ENCODE measurements around the gene BEND5. TPM values are rescaled to one million over a fixed set of nuclear protein-coding genes. Genes with fewer than 3 reads are reported as not detected.

The BEND5 gene
- total and polyA plus RNA-seq, 2 of the 13 experiments (the other 11 are each of a cell fraction or from before 2014, with no cell fraction given), result 0.11 TPM; not detected in 1

DNA sequence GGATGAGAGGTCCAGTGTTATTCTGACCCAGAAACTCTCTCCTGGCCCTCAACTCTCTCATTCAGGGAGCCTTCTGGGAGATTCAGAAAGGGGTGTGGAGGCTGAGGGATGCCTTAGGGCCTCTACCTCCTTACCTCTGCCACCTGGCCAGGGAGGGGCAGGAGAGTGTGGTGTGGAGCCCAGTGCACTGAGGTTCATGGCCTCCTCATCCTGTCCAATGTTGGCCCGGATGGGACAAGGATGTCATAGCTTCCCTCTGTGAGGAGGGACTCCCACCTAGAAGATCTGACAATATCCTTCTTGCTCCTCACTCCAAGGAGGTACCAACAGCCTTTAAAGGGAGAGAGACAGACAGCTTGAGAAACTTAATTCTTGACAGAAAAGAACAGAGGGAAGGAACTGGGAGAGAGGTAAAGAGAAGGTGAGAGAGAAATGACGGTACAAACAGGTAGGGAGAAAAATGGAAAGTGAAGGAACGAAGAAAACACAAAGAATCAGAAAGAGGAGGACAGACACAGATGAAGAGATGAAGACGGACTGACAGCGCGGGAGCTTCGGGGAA, 779 bp downstream of the BEND5 start (continued):
- TF ChIP-seq, protein P1, sequence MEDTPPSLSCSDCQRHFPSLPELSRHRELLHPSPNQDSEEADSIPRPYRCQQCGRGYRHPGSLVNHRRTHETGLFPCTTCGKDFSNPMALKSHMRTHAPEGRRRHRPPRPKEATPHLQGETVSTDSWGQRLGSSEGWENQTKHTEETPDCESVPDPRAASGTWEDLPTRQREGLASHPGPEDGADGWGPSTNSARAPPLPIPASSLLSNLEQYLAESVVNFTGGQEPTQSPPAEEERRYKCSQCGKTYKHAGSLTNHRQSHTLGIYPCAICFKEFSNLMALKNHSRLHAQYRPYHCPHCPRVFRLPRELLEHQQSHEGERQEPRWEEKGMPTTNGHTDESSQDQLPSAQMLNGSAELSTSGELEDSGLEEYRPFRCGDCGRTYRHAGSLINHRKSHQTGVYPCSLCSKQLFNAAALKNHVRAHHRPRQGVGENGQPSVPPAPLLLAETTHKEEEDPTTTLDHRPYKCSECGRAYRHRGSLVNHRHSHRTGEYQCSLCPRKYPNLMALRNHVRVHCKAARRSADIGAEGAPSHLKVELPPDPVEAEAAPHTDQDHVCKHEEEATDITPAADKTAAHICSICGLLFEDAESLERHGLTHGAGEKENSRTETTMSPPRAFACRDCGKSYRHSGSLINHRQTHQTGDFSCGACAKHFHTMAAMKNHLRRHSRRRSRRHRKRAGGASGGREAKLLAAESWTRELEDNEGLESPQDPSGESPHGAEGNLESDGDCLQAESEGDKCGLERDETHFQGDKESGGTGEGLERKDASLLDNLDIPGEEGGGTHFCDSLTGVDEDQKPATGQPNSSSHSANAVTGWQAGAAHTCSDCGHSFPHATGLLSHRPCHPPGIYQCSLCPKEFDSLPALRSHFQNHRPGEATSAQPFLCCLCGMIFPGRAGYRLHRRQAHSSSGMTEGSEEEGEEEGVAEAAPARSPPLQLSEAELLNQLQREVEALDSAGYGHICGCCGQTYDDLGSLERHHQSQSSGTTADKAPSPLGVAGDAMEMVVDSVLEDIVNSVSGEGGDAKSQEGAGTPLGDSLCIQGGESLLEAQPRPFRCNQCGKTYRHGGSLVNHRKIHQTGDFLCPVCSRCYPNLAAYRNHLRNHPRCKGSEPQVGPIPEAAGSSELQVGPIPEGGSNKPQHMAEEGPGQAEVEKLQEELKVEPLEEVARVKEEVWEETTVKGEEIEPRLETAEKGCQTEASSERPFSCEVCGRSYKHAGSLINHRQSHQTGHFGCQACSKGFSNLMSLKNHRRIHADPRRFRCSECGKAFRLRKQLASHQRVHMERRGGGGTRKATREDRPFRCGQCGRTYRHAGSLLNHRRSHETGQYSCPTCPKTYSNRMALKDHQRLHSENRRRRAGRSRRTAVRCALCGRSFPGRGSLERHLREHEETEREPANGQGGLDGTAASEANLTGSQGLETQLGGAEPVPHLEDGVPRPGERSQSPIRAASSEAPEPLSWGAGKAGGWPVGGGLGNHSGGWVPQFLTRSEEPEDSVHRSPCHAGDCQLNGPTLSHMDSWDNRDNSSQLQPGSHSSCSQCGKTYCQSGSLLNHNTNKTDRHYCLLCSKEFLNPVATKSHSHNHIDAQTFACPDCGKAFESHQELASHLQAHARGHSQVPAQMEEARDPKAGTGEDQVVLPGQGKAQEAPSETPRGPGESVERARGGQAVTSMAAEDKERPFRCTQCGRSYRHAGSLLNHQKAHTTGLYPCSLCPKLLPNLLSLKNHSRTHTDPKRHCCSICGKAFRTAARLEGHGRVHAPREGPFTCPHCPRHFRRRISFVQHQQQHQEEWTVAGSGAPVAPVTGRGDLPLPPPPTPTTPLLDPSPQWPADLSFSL (CRISPR knock-in tag; IDR thresholded peaks at IDR 0.05), result no peak
- TF ChIP-seq, protein P2, sequence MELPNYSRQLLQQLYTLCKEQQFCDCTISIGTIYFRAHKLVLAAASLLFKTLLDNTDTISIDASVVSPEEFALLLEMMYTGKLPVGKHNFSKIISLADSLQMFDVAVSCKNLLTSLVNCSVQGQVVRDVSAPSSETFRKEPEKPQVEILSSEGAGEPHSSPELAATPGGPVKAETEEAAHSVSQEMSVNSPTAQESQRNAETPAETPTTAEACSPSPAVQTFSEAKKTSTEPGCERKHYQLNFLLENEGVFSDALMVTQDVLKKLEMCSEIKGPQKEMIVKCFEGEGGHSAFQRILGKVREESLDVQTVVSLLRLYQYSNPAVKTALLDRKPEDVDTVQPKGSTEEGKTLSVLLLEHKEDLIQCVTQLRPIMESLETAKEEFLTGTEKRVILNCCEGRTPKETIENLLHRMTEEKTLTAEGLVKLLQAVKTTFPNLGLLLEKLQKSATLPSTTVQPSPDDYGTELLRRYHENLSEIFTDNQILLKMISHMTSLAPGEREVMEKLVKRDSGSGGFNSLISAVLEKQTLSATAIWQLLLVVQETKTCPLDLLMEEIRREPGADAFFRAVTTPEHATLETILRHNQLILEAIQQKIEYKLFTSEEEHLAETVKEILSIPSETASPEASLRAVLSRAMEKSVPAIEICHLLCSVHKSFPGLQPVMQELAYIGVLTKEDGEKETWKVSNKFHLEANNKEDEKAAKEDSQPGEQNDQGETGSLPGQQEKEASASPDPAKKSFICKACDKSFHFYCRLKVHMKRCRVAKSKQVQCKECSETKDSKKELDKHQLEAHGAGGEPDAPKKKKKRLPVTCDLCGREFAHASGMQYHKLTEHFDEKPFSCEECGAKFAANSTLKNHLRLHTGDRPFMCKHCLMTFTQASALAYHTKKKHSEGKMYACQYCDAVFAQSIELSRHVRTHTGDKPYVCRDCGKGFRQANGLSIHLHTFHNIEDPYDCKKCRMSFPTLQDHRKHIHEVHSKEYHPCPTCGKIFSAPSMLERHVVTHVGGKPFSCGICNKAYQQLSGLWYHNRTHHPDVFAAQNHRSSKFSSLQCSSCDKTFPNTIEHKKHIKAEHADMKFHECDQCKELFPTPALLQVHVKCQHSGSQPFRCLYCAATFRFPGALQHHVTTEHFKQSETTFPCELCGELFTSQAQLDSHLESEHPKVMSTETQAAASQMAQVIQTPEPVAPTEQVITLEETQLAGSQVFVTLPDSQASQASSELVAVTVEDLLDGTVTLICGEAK (IDR thresholded peaks at IDR 0.05), result no peak
- TF ChIP-seq, protein P2 (CRISPR knock-in tag; IDR thresholded peaks at IDR 0.05), result no peak
- TF ChIP-seq ZZZ3 (CRISPR knock-in tag; IDR thresholded peaks at IDR 0.05; ENCODE audit: borderline replicate concordance), result no peak
- no peak for TF ChIP-seq SRY (CRISPR knock-in tag; IDR thresholded peaks at IDR 0.05)
- TF ChIP-seq, protein P3, sequence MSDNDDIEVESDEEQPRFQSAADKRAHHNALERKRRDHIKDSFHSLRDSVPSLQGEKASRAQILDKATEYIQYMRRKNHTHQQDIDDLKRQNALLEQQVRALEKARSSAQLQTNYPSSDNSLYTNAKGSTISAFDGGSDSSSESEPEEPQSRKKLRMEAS (IDR thresholded peaks at IDR 0.05), result no peak
- no peak for TF ChIP-seq SMAD3 (CRISPR knock-in tag; IDR thresholded peaks at IDR 0.05)
- no peak for TF ChIP-seq ZNF251 (CRISPR knock-in tag; IDR thresholded peaks at IDR 0.05)
- TF ChIP-seq, protein P4, sequence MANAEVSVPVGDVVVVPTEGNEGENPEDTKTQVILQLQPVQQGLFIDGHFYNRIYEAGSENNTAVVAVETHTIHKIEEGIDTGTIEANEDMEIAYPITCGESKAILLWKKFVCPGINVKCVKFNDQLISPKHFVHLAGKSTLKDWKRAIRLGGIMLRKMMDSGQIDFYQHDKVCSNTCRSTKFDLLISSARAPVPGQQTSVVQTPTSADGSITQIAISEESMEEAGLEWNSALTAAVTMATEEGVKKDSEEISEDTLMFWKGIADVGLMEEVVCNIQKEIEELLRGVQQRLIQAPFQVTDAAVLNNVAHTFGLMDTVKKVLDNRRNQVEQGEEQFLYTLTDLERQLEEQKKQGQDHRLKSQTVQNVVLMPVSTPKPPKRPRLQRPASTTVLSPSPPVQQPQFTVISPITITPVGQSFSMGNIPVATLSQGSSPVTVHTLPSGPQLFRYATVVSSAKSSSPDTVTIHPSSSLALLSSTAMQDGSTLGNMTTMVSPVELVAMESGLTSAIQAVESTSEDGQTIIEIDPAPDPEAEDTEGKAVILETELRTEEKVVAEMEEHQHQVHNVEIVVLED (CRISPR knock-in tag; IDR thresholded peaks at IDR 0.05; ENCODE audit: borderline replicate concordance), result no peak
- TF ChIP-seq ZNF292 (CRISPR knock-in tag; IDR thresholded peaks at IDR 0.05; ENCODE audit: borderline replicate concordance, low read depth), result no peak

Data from HepG2 (cell line).